Spleen (tissue), 11 donors: ENCODE results near the gene OR13A1. TPM values are rescaled to one million over a fixed set of nuclear protein-coding genes. Genes with fewer than 3 reads are reported as not detected.
"Not testable (repeated sequence)": the region's sequence is repeated elsewhere in the genome, so short reads cannot be mapped to it uniquely, and the experiment has no call there.

Experiments
- DNase-seq: peaks from one replicate; pipeline ENCODE4 v3.0.0-alpha.2; 2020
- H3K27ac ChIP-seq, 8 donors: fragments of 200-600 bp; sonication (generic) in 7 of 8; 1 replicate in 4 of 8; 2 replicates in 4 of 8; pipeline versions ENCODE4 v1.5.0 to v1.8.0; 2016 to 2021; ENCODE audit warnings: inconsistent platforms in 4 of 8, mild to moderate bottlenecking in 4 of 8, moderate library complexity in 1 of 8
- H3K27me3 ChIP-seq, 7 donors: fragments of 200-600 bp; sonication (generic) in 6 of 7; replicated peaks in 1 of 7; 1 replicate in 4 of 7; 2 replicates in 3 of 7; pipeline versions ENCODE4 v1.5.0 to v1.8.0; 2016 to 2021; ENCODE audit warnings: inconsistent platforms in 3 of 7, mild to moderate bottlenecking in 1 of 7
- H3K36me3 ChIP-seq, 6 donors: fragments of 200-600 bp; sonication (generic) in 5 of 6; 1 replicate in 4 of 6; 2 replicates in 2 of 6; pipeline versions ENCODE4 v1.5.0 to v1.8.0; 2016 to 2021; ENCODE audit warnings: inconsistent platforms in 2 of 6
- H3K4me1 ChIP-seq, 6 donors: fragments of 200-600 bp; sonication (generic) in 5 of 6; 1 replicate in 3 of 6; 2 replicates in 3 of 6; pipeline versions ENCODE4 v1.5.0 to v1.8.0; 2016 to 2021; ENCODE audit warnings: inconsistent platforms in 3 of 6
- H3K4me3 ChIP-seq, 8 donors: fragments of 200-600 bp; sonication (generic) in 7 of 8; 1 replicate in 4 of 8; 2 replicates in 4 of 8; pipeline versions ENCODE4 v1.5.0 to v1.8.0; 2016 to 2021; ENCODE audit warnings: inconsistent platforms in 4 of 8, mild to moderate bottlenecking in 4 of 8, moderate library complexity in 2 of 8
- H3K9me3 ChIP-seq, 8 donors: fragments of 200-600 bp; sonication (generic) in 7 of 8; 1 replicate in 4 of 8; 2 replicates in 4 of 8; pipeline versions ENCODE4 v1.5.0 to v1.8.0; 2016 to 2021; ENCODE audit warnings: inconsistent platforms in 4 of 8
- CTCF ChIP-seq, 11 experiments: fragments of 200-600 bp in 7 of 11; fragments of 450-650 bp in 4 of 11; sonication (generic) in 4 of 11; IDR thresholded peaks in 8 of 11; conservative IDR thresholded peaks in 3 of 11; 1 replicate in 7 of 11; 2 replicates in 4 of 11; pipeline versions ENCODE4 v1.4.0 to v1.8.0; 2016 to 2021; ENCODE audit warnings: antibody characterized with exemption in 11 of 11, inconsistent platforms in 4 of 11, mild to moderate bottlenecking in 1 of 11
- POLR2A ChIP-seq, 3 donors: fragments of 450-650 bp; IDR thresholded peaks; one replicate each; pipeline ENCODE4 v1.5.1; 2017; ENCODE audit warnings: antibody characterized with exemption in 3 of 3, mild to moderate bottlenecking in 1 of 3
- POLR2AphosphoS5 ChIP-seq, 3 donors: sonication (generic); formaldehyde crosslinking; IDR thresholded peaks; one replicate each; pipeline ENCODE4 v1.5.1; 2017; ENCODE audit warnings: antibody characterized with exemption in 3 of 3
- WGBS, 5 donors: extraction: QIAGEN DNeasy Blood & Tissue Kit in 3 of 5; methylation state at CpG; one replicate each; pipeline versions ENCODE4 v1.1.5 to v1.1.7; 2013 to 2018; 5-methylcytosine and 5-hydroxymethylcytosine counted together
- intact Hi-C: fragments of 100-400 bp; cut with DNase I; formaldehyde crosslinking; loops from one replicate; pipeline ENCODE4 v1.15.0; 2023; ENCODE audit warnings: low total_unique reads
- polyA plus RNA-seq, 3 donors: library from polyadenylated mRNA; stranded (reverse); fragments of 200-250 nt; gene quantifications; one replicate each; pipeline ENCODE4 v1.2.1, GENCODE V29; 2013
- total RNA-seq, 7 donors: library from RNA; depleted of rRNA in 3 of 7; stranded (reverse); fragments of >200 nt in 3 of 7; fragmentation: NEBNext Ultra II Directional in 4 of 7; extraction: Animal tissue kit (Norgen Biotek cat#: 25700) in 4 of 7; gene quantifications; one replicate each; pipeline versions ENCODE4 v1.1.0 to v1.2.1, GENCODE V29; 2016 to 2021
- donor health status: healthy with polysubstance abuse.
- donor health status: DM: no; HTN: no; CAD: no; lungs with moderate emphysema.
- donor health status: DM: no; HTN: no; CAD: no.
- donor health status: Bipolar disorder and iron deficiency.
- donor health status: healthy.
- donor health status: DM: no; HTN: no; CAD: no.
- donor health status: DM: yes; HTN: yes; CAD: no.

The OR13A1 gene
- total and polyA plus RNA-seq, 10 donors = 0.13 to 3.8 (median 0.68) TPM; not detected in 1

GRCh38 chr10:45261243-45261775, 54.1 kb downstream of the OR13A1 start:
- no peak for DNase-seq
- no peak overlapping the region for H3K27ac ChIP-seq
- peaks cover 0 to 20% (median 0%) of the 10 kb centered on the region in 8 donors for H3K9me3 ChIP-seq
- no peak for TF ChIP-seq POLR2AphosphoS5 (IDR thresholded peaks at IDR 0.05)
- TF ChIP-seq CTCF (IDR thresholded peaks at IDR 0.05 in 8 of 11, conservative IDR thresholded peaks at IDR 0.05 in 3 of 11) = no peak
- TF ChIP-seq POLR2A (IDR thresholded peaks at IDR 0.05) = no peak
- H3K27me3 ChIP-seq = peaks cover 0 to 17% (median 0%) of the 10 kb centered on the region in 7 donors
- WGBS, 5 donors = 72 to 94% (median 81%) methylated on average over 3 of the region's 3 CpGs
- no peak overlapping the region for H3K4me3 ChIP-seq
- no peaks in the 10 kb centered on the region for H3K4me1 ChIP-seq
- intact Hi-C loops = no loop called here
- no peaks in the 10 kb centered on the region for H3K36me3 ChIP-seq

- 62 to 80% (median 71%) methylated on average over 3 of the region's 3 CpGs for WGBS, 5 donors
- intact Hi-C loops, DNase-seq, H3K27ac ChIP-seq, H3K4me1 ChIP-seq, H3K36me3 ChIP-seq, H3K4me3 ChIP-seq: not testable (repeated sequence)
- peaks cover 0 to 17% (median 0%) of the 10 kb centered on the region in 7 donors for H3K27me3 ChIP-seq
- H3K9me3 ChIP-seq = peaks cover 0 to 15% (median 0%) of the 10 kb centered on the region in 8 donors
These were observed 54.8 kb downstream of the OR13A1 start for GRCh38 chr10:45260635-45261034.

- H3K27ac ChIP-seq, H3K4me1 ChIP-seq, H3K4me3 ChIP-seq, DNase-seq, H3K36me3 ChIP-seq, H3K9me3 ChIP-seq: not testable (repeated sequence)
- 83 to 96% (median 94%) methylated on average over 13 to 43 of the region's 50 CpGs for WGBS, 5 donors
- H3K27me3 ChIP-seq = peaks cover 0 to 17% (median 0%) of the 10 kb centered on the region in 7 donors
- intact Hi-C loops = loop anchor here (10.0 kb wide), 1 partner anchor 205 kb away; no protein-coding TSS in a partner anchor
These were observed 55.5 kb downstream of the OR13A1 start for GRCh38 chr10:45259786-45260495.

- Histone ChIP-seq H3K27ac (no peak overlapping the region), H3K4me3 (no peak overlapping the region), H3K9me3 (no peaks in the 10 kb centered on the region), H3K36me3 (no peaks in the 10 kb centered on the region), H3K4me1 (no peaks in the 10 kb centered on the region), H3K27me3 (peaks cover 0 to 9% (median 0%) of the 10 kb centered on the region in 7 donors)
- DNase-seq = no peak
- WGBS, 5 donors = 77 to 88% (median 85%) methylated on average over 2 of the region's 2 CpGs
- intact Hi-C loops = loop anchor here (10.0 kb wide), 1 partner anchor 207 kb away; no protein-coding TSS in a partner anchor
- no peak for TF ChIP-seq POLR2AphosphoS5 (IDR thresholded peaks at IDR 0.05)
- TF ChIP-seq CTCF (IDR thresholded peaks at IDR 0.05 in 8 of 11, conservative IDR thresholded peaks at IDR 0.05 in 3 of 11) = no peak
- no peak for TF ChIP-seq POLR2A (IDR thresholded peaks at IDR 0.05)
These were observed 57.8 kb downstream of the OR13A1 start for GRCh38 chr10:45257600-45257999.

- H3K36me3 ChIP-seq = no peaks in the 10 kb centered on the region
- no peak overlapping the region for H3K4me3 ChIP-seq
- TF ChIP-seq POLR2AphosphoS5 (IDR thresholded peaks at IDR 0.05) (no peak), POLR2A (IDR thresholded peaks at IDR 0.05) (no peak), CTCF (IDR thresholded peaks at IDR 0.05 in 8 of 11, conservative IDR thresholded peaks at IDR 0.05 in 3 of 11) (no peak)
- H3K27ac ChIP-seq = no peak overlapping the region
- intact Hi-C loops = loop anchor here (10.0 kb wide), 1 partner anchor 209 kb away; no protein-coding TSS in a partner anchor
- no peaks in the 10 kb centered on the region for H3K9me3 ChIP-seq
- peaks cover 0 to under 1% (median 0%) of the 10 kb centered on the region in 6 donors for H3K4me1 ChIP-seq
- no peaks in the 10 kb centered on the region for H3K27me3 ChIP-seq
- DNase-seq = no peak
These were observed 59.2 kb downstream of the OR13A1 start for GRCh38 chr10:45256246-45256645.
